Tibial artery (tissue), 4 donors: ENCODE data around the gene SP6.

Experiments used
- DNase-seq, 2 donors: peaks; one replicate each; pipeline ENCODE4 v3.0.0-alpha.2; 2019
- H3K27ac ChIP-seq, 2 donors: fragments of 200-600 bp; sonication (generic) in 1 of 2; 1 replicate in 1 of 2; 2 replicates in 1 of 2; pipeline ENCODE4 v1.5.1; 2018 to 2019; ENCODE audit warnings: mild to moderate bottlenecking in 1 of 2
- H3K27me3 ChIP-seq, 2 donors: fragments of 200-600 bp; sonication (generic) in 1 of 2; one replicate each; pipeline versions ENCODE4 v1.5.1 to v1.6.0; 2016 to 2019
- H3K36me3 ChIP-seq, 3 donors: fragments of 200-600 bp; sonication (generic) in 2 of 3; one replicate each; pipeline ENCODE4 v1.5.1; 2016 to 2019; ENCODE audit warnings: mild to moderate bottlenecking in 2 of 3
- H3K4me1 ChIP-seq, 4 donors: fragments of 200-600 bp; sonication (generic) in 2 of 4; 1 replicate in 3 of 4; 2 replicates in 1 of 4; pipeline ENCODE4 v1.5.1; 2016 to 2019
- H3K4me3 ChIP-seq, 2 donors: fragments of 200-600 bp; sonication (generic) in 1 of 2; 1 replicate in 1 of 2; 2 replicates in 1 of 2; pipeline ENCODE4 v1.5.1; 2018 to 2019; ENCODE audit warnings: mild to moderate bottlenecking in 2 of 2
- H3K9me3 ChIP-seq, 3 donors: fragments of 200-600 bp; sonication (generic) in 1 of 3; one replicate each; pipeline ENCODE4 v1.5.1; 2016 to 2019
- intact Hi-C: fragments of 100-400 bp; cut with DNase I; formaldehyde crosslinking; loops from one replicate; pipeline ENCODE4 v1.15.0; 2023; ENCODE audit warnings: low total_unique reads
- TF ChIP-seq, protein P1 (sequence below), 2 experiments: fragments of 200-600 bp in 1 of 2; fragments of 450-650 bp in 1 of 2; IDR thresholded peaks; one replicate each; pipeline ENCODE4 v1.5.1; 2017 to 2019; ENCODE audit warnings: antibody characterized with exemption in 2 of 2, mild to moderate bottlenecking in 1 of 2, moderate library complexity in 1 of 2

SP6 gene

DNA sequence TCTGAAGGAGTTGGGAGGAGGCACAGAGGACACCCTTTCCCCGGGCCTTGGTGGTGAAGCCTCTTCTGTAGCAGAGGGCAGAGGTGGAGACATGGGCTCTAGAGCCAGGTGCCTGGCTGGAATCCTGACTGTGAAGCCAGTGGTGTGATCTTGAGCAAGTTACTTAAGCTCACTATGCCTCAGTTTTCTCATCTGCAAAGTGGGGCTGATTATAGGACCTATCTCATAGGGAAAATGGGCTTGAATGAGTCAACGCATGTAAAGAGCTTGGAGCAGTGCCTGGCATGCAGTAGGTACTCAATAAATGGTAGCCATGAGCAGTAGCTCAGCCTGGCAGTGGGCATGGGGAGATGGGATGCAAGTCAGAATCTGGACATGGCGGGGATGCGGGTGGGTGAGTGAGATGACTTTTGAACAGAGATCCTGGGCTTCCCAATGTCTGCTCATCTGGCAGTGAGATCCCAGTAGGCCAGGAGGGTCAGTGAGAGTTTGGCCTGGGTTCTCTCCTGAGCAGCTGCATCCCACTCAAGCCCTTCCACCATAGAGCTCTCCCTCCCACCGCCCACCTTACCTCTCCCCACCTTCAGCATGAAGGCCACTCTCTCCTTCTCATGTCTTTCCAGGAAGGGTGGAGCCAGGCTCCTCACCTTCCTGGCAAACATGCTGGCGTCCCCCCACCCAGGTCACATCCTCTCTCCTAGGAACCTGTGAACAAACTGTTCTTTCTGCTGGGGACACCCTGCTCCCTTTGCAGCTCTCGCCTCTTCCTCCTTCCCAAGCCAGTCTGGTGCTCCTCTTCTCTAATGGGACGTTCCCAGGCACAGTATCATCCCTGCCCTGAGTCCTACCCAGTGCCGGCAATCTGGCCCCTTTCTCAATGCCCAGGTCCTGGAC, 32.0 kb upstream of the SP6 start:
- DNase-seq, result no peak
- Histone ChIP-seq H3K4me1 (peaks cover 0 to 22% (median 0%) of the 10 kb centered on the region in 4 donors), H3K4me3 (peak overlapping the region; percentile 14 to 33)

DNA sequence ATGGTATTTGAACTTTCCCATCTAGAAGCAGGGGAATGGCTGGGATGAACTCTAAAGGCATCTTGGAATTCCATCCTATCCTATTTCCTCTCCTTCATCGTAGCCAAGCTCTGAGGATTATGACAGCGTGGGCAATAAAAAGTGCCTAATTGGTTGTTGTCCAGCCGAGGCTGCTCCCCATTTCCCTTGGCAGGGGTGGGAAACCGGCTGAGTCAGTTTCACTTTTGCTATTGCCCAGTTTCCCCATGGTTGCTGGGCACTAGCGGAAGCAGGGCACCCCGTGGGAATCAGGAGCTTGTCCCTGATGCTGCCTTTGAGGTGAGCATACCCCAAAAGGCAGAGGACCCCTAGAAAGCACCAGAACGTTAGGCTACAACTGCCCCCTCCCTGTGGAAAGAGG, 31.3 kb upstream of the SP6 start:
- Histone ChIP-seq H3K4me3 (peak overlapping the region; percentile 14 to 33), H3K27ac (no peak overlapping the region), H3K27me3 (peaks cover 0 to 16% of the 10 kb centered on the region in 2 donors), H3K4me1 (peaks cover 0 to 22% (median 0%) of the 10 kb centered on the region in 4 donors), H3K9me3 (no peaks in the 10 kb centered on the region), H3K36me3 (no peaks in the 10 kb centered on the region)
- intact Hi-C loops, result loop anchor here (10.0 kb wide), 1 partner anchor 83 kb away; no protein-coding TSS in a partner anchor
- peak in 1 of 2 donors; percentile 34 for DNase-seq
- TF ChIP-seq, protein P1, sequence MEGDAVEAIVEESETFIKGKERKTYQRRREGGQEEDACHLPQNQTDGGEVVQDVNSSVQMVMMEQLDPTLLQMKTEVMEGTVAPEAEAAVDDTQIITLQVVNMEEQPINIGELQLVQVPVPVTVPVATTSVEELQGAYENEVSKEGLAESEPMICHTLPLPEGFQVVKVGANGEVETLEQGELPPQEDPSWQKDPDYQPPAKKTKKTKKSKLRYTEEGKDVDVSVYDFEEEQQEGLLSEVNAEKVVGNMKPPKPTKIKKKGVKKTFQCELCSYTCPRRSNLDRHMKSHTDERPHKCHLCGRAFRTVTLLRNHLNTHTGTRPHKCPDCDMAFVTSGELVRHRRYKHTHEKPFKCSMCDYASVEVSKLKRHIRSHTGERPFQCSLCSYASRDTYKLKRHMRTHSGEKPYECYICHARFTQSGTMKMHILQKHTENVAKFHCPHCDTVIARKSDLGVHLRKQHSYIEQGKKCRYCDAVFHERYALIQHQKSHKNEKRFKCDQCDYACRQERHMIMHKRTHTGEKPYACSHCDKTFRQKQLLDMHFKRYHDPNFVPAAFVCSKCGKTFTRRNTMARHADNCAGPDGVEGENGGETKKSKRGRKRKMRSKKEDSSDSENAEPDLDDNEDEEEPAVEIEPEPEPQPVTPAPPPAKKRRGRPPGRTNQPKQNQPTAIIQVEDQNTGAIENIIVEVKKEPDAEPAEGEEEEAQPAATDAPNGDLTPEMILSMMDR (IDR thresholded peaks at IDR 0.05), result no peak

More for the DNA sequence above, 32.0 kb upstream of the SP6 start:
- Histone ChIP-seq H3K27me3 (peaks cover 0 to 9% of the 10 kb centered on the region in 2 donors), H3K36me3 (no peaks in the 10 kb centered on the region), H3K27ac (no peak overlapping the region), H3K9me3 (no peaks in the 10 kb centered on the region)
- TF ChIP-seq, protein P1 (IDR thresholded peaks at IDR 0.05), result no peak
- intact Hi-C loops, result loop anchor here (10.0 kb wide), 1 partner anchor 82 kb away; no protein-coding TSS in a partner anchor

DNA sequence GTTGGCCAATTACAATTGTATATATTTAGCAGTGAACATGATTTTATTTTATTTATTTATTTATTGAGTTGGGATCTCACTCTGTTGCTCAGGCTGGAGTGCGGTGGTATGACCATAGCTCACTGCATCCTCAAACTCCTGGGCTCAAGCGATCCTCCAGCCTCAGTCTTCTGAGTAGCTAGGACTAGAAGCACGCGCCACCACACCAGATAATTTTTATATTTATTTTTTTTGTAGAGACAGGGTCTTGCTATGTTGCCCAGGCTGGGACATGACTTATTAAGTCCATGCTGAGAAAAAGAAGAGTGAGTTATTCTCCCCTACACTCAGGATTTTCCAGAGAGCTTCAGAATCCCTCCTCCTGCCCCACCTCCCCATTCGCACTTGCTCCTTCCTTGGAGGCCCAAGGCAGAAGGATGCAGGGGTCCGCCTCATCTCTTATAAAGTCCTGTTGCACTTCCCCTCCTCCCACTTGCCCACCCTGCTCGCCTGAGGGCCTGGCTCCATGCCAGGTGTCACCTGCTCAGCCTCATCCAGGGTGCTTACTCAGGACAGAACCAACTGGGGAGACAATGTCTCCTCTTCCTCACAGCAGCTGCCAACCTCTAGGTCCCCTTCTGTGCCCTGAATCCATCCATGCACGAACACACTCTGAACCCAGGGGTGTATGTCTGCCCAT, 29.0 kb upstream of the SP6 start:
- intact Hi-C loops, result loop anchor here (10.0 kb wide), 1 partner anchor 85 kb away; no protein-coding TSS in a partner anchor
- Histone ChIP-seq H3K4me1 (peaks cover 0 to 23% (median 0%) of the 10 kb centered on the region in 4 donors), H3K9me3 (no peaks in the 10 kb centered on the region), H3K27me3 (peaks cover 0 to 37% of the 10 kb centered on the region in 2 donors), H3K4me3 (no peak overlapping the region), H3K36me3 (no peaks in the 10 kb centered on the region), H3K27ac (no peak overlapping the region)
- no peak for DNase-seq
- TF ChIP-seq, protein P1 (IDR thresholded peaks at IDR 0.05), result no peak

DNA sequence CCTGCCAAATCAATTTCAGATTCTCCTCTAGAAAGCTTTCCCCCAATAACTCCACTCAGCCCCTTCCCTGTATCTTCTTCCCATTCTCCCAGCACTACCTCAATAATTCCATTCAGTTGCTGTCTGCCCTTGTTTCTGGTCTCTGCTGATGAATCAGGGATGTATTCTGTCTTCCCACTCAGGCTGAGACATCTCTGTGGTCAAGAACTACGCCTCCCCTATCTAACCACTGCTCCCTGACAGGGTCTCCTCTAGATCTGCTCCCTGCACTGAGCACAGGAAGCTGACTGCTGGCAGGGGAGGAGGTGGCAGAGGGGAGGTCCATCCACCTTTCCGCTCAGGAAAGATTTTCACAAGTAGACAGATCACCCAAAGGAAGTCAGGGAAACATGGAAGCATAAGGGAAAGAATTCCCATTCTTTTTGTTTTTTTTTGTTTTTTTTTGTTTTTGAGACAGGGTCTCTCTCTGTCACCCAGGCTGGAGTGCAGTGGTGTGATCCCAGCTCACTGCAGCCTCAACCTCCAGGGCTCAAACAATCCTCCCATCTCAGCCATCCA, 28.1 kb upstream of the SP6 start:
- TF ChIP-seq, protein P1 (IDR thresholded peaks at IDR 0.05), result no peak
- Histone ChIP-seq H3K27me3 (peaks cover 0 to 45% of the 10 kb centered on the region in 2 donors), H3K4me1 (peaks cover 0 to 26% (median 0%) of the 10 kb centered on the region in 4 donors)

DNA sequence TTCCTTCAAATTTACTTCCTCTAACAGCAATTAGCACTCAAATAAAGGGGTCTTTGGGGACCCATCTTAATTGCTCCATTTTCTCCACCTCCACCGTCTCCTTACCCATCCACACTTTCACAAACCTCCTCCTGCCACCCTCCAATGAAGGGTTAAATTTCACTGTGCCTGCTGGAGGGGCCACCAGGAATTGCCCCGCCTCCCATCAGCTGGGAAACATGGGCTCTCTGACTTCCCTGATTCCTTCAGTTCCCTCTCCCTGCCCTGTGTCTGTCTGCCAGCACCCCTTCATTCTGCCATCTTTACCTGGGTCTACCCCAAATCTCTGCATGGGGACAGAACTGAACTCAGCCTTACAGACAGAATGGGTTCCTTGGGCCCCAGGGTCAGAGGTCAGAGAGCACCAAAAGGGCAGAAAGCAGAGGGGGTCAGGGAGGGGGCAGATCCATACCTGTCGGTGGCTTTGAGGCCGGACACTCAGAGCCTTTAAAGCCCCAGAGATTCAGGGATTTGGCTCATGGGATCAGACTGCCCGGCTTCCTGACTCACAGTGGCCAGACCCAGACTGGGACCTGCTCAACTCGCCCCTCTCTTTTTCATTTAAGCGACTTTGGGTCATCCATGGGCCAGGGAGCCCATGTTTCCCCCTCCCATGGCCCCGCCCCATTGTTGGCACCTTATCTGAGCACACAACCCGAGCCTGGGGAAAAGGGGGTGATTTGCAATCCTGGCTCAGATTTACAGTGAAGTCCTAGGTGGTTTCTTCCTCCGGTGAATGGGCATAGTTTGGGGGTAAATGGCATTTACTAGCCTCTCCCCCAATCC, 27.5 kb upstream of the SP6 start:
- Histone ChIP-seq H3K27ac (no peak overlapping the region), H3K4me1 (peaks cover 0 to 21% (median 0%) of the 10 kb centered on the region in 4 donors), H3K36me3 (no peaks in the 10 kb centered on the region), H3K4me3 (no peak overlapping the region), H3K27me3 (peaks cover 0 to 52% of the 10 kb centered on the region in 2 donors), H3K9me3 (no peaks in the 10 kb centered on the region)
- DNase-seq, result no peak
- intact Hi-C loops, result no loop called here
- TF ChIP-seq, protein P1 (IDR thresholded peaks at IDR 0.05), result no peak

More for the DNA sequence above, 28.1 kb upstream of the SP6 start:
- DNase-seq, result no peak
- H3K36me3 ChIP-seq, result no peaks in the 10 kb centered on the region
- H3K4me3 ChIP-seq, result no peak overlapping the region
- no peaks in the 10 kb centered on the region for H3K9me3 ChIP-seq
- intact Hi-C loops, result no loop called here
- H3K27ac ChIP-seq, result no peak overlapping the region
